Stimulated activated CD4-positive, alpha-beta T cell treated with anti-CD3 and anti-CD28 coated beads, Interleukin-4, amount 100 ng/mL, for 48 hours (primary cell): ENCODE measurements around the gene LDB3.

Experiments
- DNase-seq, 2 donors: peaks; one replicate each; pipeline ENCODE4 v3.0.0-alpha.2; 2020; ENCODE audit warnings: low read depth in 2 of 2

The LDB3 gene

DNA sequence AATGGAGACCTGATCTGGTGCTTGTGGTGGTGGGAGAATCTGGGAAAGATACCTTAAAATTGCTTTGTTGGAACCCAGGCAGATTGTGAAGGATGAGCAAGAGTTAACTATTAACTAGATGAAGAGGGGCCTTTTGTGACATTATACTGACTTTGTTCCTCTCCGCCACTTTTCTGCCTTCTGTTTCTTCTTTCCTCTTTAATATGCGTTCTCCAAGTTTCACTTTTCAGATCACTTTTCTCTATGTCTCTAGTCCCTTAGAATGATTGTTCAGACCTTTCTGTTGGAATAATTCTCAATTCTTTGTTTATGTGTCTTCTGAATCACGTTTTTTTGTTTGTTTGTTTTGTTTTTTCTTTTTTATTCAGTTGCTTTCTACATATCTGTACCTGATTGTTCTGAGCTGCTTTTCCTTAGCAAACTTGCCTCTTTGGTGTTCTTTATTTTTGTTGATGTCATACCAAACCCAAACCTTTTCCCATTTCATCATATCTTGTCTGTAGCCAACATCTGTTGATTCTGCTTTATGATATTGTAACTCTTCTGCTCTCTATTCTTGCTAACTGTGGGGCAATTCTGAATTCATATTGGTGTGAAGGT is 90.9 kb downstream of the LDB3 start:
- no peak for DNase-seq

- DNase-seq, result no peak
Measured at GRCh38 chr10:86763404-86763803, 95.1 kb downstream of the LDB3 start.

- no peak for DNase-seq
Measured at GRCh38 chr10:86765548-86765947, 97.2 kb downstream of the LDB3 start.

DNA sequence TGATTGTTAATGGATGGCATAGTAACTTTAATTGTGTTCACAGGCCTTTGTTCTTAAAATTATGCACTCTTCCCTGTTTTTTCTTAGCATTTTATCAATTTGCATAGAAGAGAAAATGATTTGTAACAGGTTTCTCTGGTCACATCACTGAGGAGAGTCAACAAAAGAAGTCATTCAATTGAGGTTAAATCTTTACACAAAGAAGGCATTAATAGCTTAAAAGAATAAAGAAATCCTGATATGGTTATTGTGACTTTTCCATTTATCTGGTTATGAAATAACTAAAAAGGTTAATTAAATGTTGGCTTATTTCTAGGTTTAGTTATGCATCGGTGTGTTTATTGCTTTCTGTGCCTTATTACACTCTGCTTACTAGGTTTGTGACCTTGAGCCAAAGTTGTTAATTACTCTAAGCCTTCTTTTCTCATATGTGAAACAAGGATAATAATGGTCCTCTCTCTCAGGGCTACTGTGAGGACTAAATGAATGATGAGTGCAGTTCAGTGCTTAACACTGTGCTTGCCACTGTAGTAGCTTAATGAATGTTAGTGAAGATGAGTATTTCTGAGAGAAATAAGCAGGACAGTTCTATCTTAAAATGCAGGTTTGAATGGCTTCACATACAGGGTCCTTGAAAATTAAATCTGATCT is 100.2 kb downstream of the LDB3 start:
- no peak for DNase-seq

DNA sequence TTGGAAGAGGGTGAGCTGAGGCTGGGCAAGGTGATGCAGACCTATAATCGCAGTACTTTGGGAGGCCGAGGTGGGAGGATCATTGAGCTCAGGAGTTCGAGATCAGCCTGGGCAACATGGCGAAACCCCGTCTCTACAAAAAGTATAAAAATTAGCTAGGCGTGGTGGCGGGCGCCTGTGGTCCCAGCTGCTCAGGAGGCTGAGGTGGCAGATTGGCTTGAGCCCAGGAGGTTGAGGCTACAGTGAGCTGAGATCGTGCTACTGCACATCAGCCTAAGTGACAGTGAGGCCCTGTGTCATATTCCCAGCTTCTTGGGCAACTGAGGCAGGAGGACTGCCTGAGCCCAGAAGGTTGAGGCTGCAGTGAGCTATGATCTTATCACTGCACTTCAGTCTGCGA is 101.7 kb downstream of the LDB3 start:
- DNase-seq, result no peak

DNA sequence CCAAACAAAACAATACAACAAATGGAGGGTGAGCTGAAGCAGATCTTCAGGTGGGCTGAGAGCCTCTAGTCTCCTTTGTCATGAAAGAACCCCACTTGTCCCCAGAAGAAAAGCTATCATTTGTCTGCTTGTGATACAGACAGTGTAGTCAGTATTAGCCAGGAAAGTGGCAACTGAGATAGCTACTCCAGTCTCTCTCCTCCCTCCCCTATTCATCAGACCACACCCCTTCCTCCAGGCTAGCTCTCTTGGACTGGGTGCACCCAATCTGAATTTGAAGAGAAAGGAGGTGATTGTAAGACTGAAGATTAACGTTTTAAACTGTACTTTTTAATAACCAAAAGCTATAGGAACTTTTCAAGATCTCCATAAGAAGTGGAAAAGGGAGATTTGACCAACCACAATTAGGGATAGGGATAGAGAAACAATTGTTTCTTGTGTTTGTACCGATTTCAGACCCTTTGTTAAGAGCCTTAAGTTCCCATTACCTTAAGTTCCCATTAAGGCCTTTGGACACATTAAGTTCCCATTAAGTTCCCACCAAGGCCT is 102.2 kb downstream of the LDB3 start:
- DNase-seq, result no peak

- no peak for DNase-seq
Measured at GRCh38 chr10:86773498-86773897, 105.2 kb downstream of the LDB3 start.

- DNase-seq, result no peak
Measured at GRCh38 chr10:86775056-86775869, 107.0 kb downstream of the LDB3 start.

- DNase-seq, result no peak
Measured at GRCh38 chr10:86775870-86776180, 107.5 kb downstream of the LDB3 start.

DNA sequence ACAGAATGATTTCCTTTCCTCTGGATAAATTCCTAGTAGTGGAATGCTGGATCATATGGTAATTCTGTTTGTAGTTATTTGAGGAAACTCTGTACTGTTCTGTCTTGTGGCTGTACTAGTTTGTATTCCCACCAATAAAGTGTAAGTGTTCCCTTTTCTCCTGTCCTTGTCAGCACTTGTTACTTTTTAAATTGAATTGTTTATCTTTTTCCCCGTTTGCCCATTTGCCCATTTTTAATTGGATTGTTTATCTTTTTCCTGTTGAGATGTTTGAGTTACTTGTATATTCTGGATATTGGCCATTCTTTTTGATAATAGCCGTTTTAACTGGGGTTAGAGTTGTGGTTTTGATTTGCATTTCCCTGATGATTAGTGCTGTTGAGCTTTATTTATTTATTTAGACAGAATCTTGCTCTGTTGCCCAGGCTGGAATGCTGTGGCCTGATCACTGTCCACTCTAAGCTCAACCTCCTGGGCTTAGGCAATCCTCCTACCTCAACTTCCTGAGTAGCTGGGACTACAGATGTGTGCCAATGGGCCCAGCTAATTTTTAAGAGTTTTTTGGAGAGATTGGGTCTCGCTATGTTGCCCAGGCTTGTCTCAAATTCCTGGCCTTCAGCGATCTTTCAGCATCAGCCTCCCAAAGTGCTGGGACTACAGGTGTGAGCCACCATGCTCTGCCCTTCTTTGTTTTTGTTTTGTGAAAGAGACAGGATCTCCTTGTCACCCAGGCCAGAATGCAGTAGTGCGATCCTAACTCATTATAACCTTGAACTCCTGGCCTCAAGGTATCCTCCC is 111.1 kb downstream of the LDB3 start:
- DNase-seq, result no peak

DNA sequence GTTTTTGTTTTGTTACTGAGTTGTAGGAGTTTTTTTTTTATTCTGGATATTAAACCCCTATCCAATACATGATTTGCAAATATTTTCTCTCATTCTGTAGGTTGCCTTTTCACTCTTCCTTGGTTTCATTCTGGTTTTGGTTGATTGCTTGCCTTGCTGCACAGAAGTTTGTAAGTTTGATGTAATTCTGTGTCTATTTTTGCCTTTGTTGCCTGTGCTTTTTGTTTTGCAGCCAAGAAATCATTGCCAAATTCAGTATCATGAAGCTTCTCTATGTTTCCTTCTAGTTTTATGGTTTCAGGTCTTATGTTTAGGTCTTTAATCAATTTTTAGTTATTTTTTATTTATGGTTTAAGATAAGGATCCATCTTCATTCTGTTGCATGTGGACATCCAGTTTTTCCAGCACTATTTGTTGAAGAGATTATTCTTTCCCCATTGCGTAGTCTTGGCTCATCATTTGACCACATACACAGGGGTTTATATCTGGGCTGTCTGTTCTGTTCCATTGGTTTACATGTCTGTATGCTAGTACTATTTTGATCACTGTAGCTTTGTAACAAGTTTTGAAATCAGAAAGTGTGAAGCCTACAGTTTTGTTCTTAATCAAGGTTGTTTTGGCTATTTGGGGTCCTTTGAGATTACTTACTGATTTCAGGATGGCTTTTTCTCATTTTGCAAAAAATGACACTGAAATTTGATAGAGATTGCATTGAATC is 114.5 kb downstream of the LDB3 start:
- DNase-seq, result no peak

DNA sequence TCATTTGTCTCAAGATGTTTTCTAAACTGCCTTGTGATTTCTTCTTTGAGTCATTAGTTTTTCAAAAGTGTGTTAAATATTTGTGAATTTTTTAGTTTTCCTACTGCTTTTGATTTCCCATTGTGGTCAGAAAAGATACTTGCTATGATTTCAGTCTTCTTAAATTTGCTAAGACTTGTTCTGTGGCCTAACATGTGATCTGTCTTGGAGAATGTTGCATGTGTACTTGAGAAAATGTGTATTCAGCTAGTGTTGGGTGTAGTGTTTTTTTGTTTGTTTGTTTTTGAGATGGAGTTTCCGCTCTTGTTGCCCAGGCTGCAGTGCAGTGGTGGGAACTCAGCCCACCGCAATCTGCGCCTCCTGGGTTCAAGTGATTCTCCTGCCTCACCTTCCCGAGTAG is 116.7 kb downstream of the LDB3 start:
- DNase-seq, result no peak
